Dermis microvascular lymphatic vessel endothelial cell (primary cell): ENCODE results near the gene DIPK1B. TPM values are rescaled to one million over a fixed set of nuclear protein-coding genes. Genes with fewer than 3 reads are reported as not detected.

Experiments used
- DNase-seq, 2 donors: peaks; one replicate each; pipeline versions ENCODE4 v3.0.0 to v3.0.0-alpha.2; 2010; ENCODE audit warnings: low read depth in 2 of 2
- total RNA-seq: library from RNA; depleted of rRNA; stranded (reverse); fragments of >200 nt; gene quantifications from 2 replicates; pipeline ENCODE4 v1.2.1, GENCODE V29; 2014

Gene DIPK1B
- total RNA-seq, 1 donor from 2014 or later = 93.8 TPM

GRCh38 chr9:136686794-136687711, 25.3 kb upstream of the DIPK1B start, which contains the start of gene AGPAT2:
Gene AGPAT2, minus strand, starts transcription at chr9:136687457. Its CDS starts 100 bp downstream, at chr9:136687357.
- peak in 1 of 2 donors; percentile 56 for DNase-seq

- no peak for DNase-seq
Measured at GRCh38 chr9:136687721-136688223, 24.6 kb upstream of the DIPK1B start.

- DNase-seq = no peak
Measured at GRCh38 chr9:136688274-136689107, 23.9 kb upstream of the DIPK1B start.

- no peak for DNase-seq
Measured at GRCh38 chr9:136689108-136689460, 23.3 kb upstream of the DIPK1B start.

- DNase-seq = no peak
Measured at GRCh38 chr9:136690104-136690805, 22.1 kb upstream of the DIPK1B start.

- DNase-seq = no peak
Measured at GRCh38 chr9:136690806-136691261, 21.5 kb upstream of the DIPK1B start.

- no peak for DNase-seq
Measured at GRCh38 chr9:136691316-136692184, 20.8 kb upstream of the DIPK1B start.

- peak in 1 of 2 donors; percentile 27 for DNase-seq
Measured at GRCh38 chr9:136692185-136693134, 19.9 kb upstream of the DIPK1B start.

- peak in 1 of 2 donors; percentile 25 for DNase-seq
Measured at GRCh38 chr9:136693135-136693489, 19.3 kb upstream of the DIPK1B start.

- peak in 1 of 2 donors; percentile 62 for DNase-seq
Measured at GRCh38 chr9:136693490-136694162, 18.7 kb upstream of the DIPK1B start.

- DNase-seq = peak in 1 of 2 donors; percentile 68
Measured at GRCh38 chr9:136694163-136694871, 18.1 kb upstream of the DIPK1B start.

GRCh38 chr9:136694872-136695247, 17.5 kb upstream of the DIPK1B start:
- no peak for DNase-seq

GRCh38 chr9:136695435-136695895, 16.9 kb upstream of the DIPK1B start:
- DNase-seq = peak in 1 of 2 donors; percentile 58

- no peak for DNase-seq
Measured at GRCh38 chr9:136695955-136696354, 16.4 kb upstream of the DIPK1B start.

- no peak for DNase-seq
Measured at GRCh38 chr9:136696502-136696901, 15.9 kb upstream of the DIPK1B start.

- no peak for DNase-seq
Measured at GRCh38 chr9:136697146-136697820, 15.1 kb upstream of the DIPK1B start.

GRCh38 chr9:136697821-136698526, 14.4 kb upstream of the DIPK1B start:
- DNase-seq = no peak
